ENCODE measurements around the gene PHACTR3.

DNA sequence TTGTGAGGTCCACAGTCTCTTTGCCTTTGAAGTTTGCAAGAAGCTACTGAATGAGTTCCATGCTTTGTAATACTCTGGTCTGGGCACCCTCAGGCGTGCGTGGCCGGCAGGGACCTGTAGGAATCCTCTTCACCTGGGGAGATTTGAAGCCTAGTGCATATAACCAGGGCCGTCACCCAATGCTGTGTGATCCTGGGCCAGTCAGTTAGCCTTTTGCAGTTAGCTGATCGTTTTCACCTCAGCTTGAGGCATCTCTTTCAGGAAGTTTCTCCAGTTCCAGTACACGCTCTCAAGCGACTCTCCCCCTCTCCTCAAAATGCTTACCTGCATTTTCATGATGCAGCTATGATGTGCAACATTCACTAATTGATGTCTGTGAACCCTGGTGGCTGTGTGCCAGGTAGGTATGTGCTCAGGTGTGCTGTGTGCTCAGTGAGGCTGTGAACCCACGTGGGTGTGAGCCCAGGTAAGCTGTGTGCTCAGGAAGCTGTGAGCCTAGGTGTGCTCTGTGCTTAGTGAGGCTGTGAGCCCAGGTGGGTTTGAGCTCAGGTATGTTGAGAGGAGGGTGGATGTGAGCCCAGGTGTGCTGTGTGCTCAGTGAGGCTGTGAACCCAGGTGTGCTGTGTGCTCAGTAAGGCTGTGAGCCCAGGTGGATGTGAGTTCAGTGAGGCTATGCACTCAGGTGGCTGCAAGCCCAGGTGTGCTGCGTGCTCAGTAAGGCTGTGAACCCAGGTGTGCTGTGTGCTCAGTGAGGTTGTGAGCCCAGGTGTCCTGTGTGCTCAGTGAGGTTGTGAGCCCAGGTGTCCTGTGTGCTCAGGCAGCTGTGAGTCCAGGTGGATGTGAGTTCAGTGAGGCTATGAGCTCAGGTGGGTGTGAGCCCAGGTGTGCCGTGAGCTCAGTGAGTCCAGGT, 120.4 kb downstream of the PHACTR3 start:
- TF ChIP-seq, protein P1, sequence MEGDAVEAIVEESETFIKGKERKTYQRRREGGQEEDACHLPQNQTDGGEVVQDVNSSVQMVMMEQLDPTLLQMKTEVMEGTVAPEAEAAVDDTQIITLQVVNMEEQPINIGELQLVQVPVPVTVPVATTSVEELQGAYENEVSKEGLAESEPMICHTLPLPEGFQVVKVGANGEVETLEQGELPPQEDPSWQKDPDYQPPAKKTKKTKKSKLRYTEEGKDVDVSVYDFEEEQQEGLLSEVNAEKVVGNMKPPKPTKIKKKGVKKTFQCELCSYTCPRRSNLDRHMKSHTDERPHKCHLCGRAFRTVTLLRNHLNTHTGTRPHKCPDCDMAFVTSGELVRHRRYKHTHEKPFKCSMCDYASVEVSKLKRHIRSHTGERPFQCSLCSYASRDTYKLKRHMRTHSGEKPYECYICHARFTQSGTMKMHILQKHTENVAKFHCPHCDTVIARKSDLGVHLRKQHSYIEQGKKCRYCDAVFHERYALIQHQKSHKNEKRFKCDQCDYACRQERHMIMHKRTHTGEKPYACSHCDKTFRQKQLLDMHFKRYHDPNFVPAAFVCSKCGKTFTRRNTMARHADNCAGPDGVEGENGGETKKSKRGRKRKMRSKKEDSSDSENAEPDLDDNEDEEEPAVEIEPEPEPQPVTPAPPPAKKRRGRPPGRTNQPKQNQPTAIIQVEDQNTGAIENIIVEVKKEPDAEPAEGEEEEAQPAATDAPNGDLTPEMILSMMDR (IDR thresholded peaks at IDR 0.05; ENCODE audit: low read length): no peak
- TF ChIP-seq EZH2phosphoT487 (IDR thresholded peaks at IDR 0.05; ENCODE audit: low read length): no peak

Data from MM.1S (cell line).